SK-N-SH treated with all-trans-retinoic acid at 6 μM for 48 hours (cell line): Measurements from ENCODE around the gene TMEM134.

ENCODE experiments used
- ATAC-seq: fragments of 200-7000 bp; cut with Tn5 transposase; 3 replicates; pipeline ENCODE4 v1.9.1; 2020; ENCODE audit warnings: mild to moderate bottlenecking, moderate library complexity
- ARNTL ChIP-seq: fragments of 450-650 bp; formaldehyde crosslinking; IDR thresholded peaks from 2 replicates; pipeline ENCODE4 v1.5.0; 2020; ENCODE audit warnings: low read depth, mild to moderate bottlenecking, moderate library complexity, borderline replicate concordance
- BACH2 ChIP-seq: fragments of 250-450 bp; sonication (Bioruptor Pico); IDR thresholded peaks from 2 replicates; pipeline ENCODE4 v1.9.0; 2021; ENCODE audit warnings: mild to moderate bottlenecking, borderline replicate concordance
- ESRRG ChIP-seq: fragments of 250-450 bp; sonication (Bioruptor Pico); IDR thresholded peaks from 2 replicates; pipeline ENCODE4 v1.6.1; 2021; ENCODE audit warnings: mild to moderate bottlenecking
- GLIS3 ChIP-seq: fragments of 250-450 bp; sonication (Bioruptor Pico); IDR thresholded peaks from 2 replicates; pipeline ENCODE4 v1.5.0; 2020; ENCODE audit warnings: mild to moderate bottlenecking, moderate library complexity
- ISL1 ChIP-seq: fragments of 250-450 bp; sonication (Bioruptor Pico); IDR thresholded peaks from 2 replicates; pipeline ENCODE4 v2.1.2; 2022; ENCODE audit warnings: mild to moderate bottlenecking, moderate library complexity
- OSR1 ChIP-seq: fragments of 250-450 bp; sonication (Bioruptor Pico); IDR thresholded peaks from 2 replicates; pipeline ENCODE4 v1.8.0; 2022; ENCODE audit warnings: moderate library complexity, mild to moderate bottlenecking, inconsistent platforms
- PATZ1 ChIP-seq: fragments of 250-450 bp; sonication (Bioruptor Pico); IDR thresholded peaks from 2 replicates; pipeline ENCODE4 v1.8.0; 2020; ENCODE audit warnings: mild to moderate bottlenecking, moderate library complexity, borderline replicate concordance
- POU6F1 ChIP-seq: fragments of 250-450 bp; sonication (Bioruptor Pico); IDR thresholded peaks from 2 replicates; pipeline ENCODE4 v1.8.0; 2021; ENCODE audit warnings: low read depth, mild to moderate bottlenecking, moderate library complexity, borderline replicate concordance
- PPARA ChIP-seq: fragments of 250-450 bp; sonication (Bioruptor Pico); IDR thresholded peaks from 2 replicates; pipeline ENCODE4 v1.5.0; 2020; ENCODE audit warnings: mild to moderate bottlenecking, borderline replicate concordance
- RARB ChIP-seq: fragments of 250-450 bp; sonication (Bioruptor Pico); IDR thresholded peaks from 2 replicates; pipeline ENCODE4 v1.8.0; 2021; ENCODE audit warnings: mild to moderate bottlenecking, moderate library complexity
- SNAI2 ChIP-seq: fragments of 250-450 bp; sonication (Bioruptor Pico); IDR thresholded peaks from 2 replicates; pipeline ENCODE4 v1.5.0; 2020; ENCODE audit warnings: mild to moderate bottlenecking, moderate library complexity
- TCF4 ChIP-seq: fragments of 250-450 bp; sonication (Bioruptor Pico); IDR thresholded peaks from 2 replicates; pipeline ENCODE4 v1.8.0; 2021; ENCODE audit warnings: mild to moderate bottlenecking, moderate library complexity, borderline replicate concordance
- TOX ChIP-seq: fragments of 250-450 bp; sonication (Bioruptor Pico); IDR thresholded peaks from 2 replicates; pipeline ENCODE4 v1.8.0; 2021; ENCODE audit warnings: mild to moderate bottlenecking, moderate library complexity, borderline replicate concordance
- TSHZ2 ChIP-seq: fragments of 250-450 bp; sonication (Bioruptor Pico); IDR thresholded peaks from 2 replicates; pipeline ENCODE4 v1.5.0; 2020; ENCODE audit warnings: mild to moderate bottlenecking, moderate library complexity
- ZC3H10 ChIP-seq: fragments of 250-450 bp; sonication (Bioruptor Pico); IDR thresholded peaks from 2 replicates; pipeline ENCODE4 v1.5.1; 2021; ENCODE audit warnings: mild to moderate bottlenecking, moderate library complexity
- ZFP3 ChIP-seq: fragments of 250-450 bp; sonication (Bioruptor Pico); IDR thresholded peaks from 2 replicates; pipeline ENCODE4 v1.5.0; 2020; ENCODE audit warnings: mild to moderate bottlenecking, moderate library complexity
- ZFP30 ChIP-seq: fragments of 450-650 bp; formaldehyde crosslinking; IDR thresholded peaks from 2 replicates; pipeline ENCODE4 v1.5.0; 2022; ENCODE audit warnings: mild to moderate bottlenecking, moderate library complexity
- ZNF70 ChIP-seq: fragments of 450-650 bp; formaldehyde crosslinking; IDR thresholded peaks from 2 replicates; pipeline ENCODE4 v1.5.0; 2020; ENCODE audit warnings: mild to moderate bottlenecking, moderate library complexity
- ZNF8 ChIP-seq: fragments of 450-650 bp; formaldehyde crosslinking; IDR thresholded peaks from 2 replicates; pipeline ENCODE4 v1.5.0; 2020; ENCODE audit warnings: mild to moderate bottlenecking, moderate library complexity
- TF ChIP-seq, protein P1 (sequence below): fragments of 250-450 bp; sonication (Bioruptor Pico); IDR thresholded peaks from 2 replicates; pipeline ENCODE4 v1.5.1; 2021; ENCODE audit warnings: mild to moderate bottlenecking, moderate library complexity
- TF ChIP-seq, protein P2 (sequence below): fragments of 250-450 bp; sonication (Bioruptor Pico); IDR thresholded peaks from 2 replicates; pipeline ENCODE4 v1.5.1; 2020; ENCODE audit warnings: low read depth, mild to moderate bottlenecking, moderate library complexity

TMEM134 gene

GRCh38 chr11:67493548-67494370 lies 24.7 kb upstream of the TMEM134 start (continued):
- TF ChIP-seq, protein P1, sequence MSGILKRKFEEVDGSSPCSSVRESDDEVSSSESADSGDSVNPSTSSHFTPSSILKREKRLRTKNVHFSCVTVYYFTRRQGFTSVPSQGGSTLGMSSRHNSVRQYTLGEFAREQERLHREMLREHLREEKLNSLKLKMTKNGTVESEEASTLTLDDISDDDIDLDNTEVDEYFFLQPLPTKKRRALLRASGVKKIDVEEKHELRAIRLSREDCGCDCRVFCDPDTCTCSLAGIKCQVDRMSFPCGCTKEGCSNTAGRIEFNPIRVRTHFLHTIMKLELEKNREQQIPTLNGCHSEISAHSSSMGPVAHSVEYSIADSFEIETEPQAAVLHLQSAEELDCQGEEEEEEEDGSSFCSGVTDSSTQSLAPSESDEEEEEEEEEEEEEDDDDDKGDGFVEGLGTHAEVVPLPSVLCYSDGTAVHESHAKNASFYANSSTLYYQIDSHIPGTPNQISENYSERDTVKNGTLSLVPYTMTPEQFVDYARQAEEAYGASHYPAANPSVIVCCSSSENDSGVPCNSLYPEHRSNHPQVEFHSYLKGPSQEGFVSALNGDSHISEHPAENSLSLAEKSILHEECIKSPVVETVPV (CRISPR knock-in tag) = no peak

- ATAC-seq = no peak
- TF ChIP-seq RARB (no peak), ZNF8 (CRISPR knock-in tag) (no peak), ARNTL (CRISPR knock-in tag) (no peak), PPARA (no peak), BACH2 (CRISPR knock-in tag) (no peak), ISL1 (CRISPR knock-in tag) (no peak), PATZ1 (CRISPR knock-in tag) (no peak), ZNF70 (CRISPR knock-in tag) (no peak), TOX (no peak), POU6F1 (CRISPR knock-in tag) (no peak), ZFP30 (CRISPR knock-in tag) (no peak), GLIS3 (CRISPR knock-in tag) (no peak), TCF4 (CRISPR knock-in tag) (no peak), ZC3H10 (no peak)
- TF ChIP-seq, protein P2, sequence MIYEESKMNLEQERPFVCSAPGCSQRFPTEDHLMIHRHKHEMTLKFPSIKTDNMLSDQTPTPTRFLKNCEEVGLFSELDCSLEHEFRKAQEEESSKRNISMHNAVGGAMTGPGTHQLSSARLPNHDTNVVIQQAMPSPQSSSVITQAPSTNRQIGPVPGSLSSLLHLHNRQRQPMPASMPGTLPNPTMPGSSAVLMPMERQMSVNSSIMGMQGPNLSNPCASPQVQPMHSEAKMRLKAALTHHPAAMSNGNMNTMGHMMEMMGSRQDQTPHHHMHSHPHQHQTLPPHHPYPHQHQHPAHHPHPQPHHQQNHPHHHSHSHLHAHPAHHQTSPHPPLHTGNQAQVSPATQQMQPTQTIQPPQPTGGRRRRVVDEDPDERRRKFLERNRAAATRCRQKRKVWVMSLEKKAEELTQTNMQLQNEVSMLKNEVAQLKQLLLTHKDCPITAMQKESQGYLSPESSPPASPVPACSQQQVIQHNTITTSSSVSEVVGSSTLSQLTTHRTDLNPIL (CRISPR knock-in tag) = no peak
- TF ChIP-seq, protein P1 (CRISPR knock-in tag) = no peak
Measured at GRCh38 chr11:67492801-67493547, 23.9 kb upstream of the TMEM134 start.

GRCh38 chr11:67492069-67492727 lies 23.1 kb upstream of the TMEM134 start:
- ATAC-seq = 0 out of 3 replicates have a peak, but pooled peaks have one; percentile 5
- TF ChIP-seq ESRRG (CRISPR knock-in tag) (no peak), ISL1 (CRISPR knock-in tag) (no peak), ZFP30 (CRISPR knock-in tag) (no peak), ZFP3 (CRISPR knock-in tag) (no peak), PPARA (no peak), OSR1 (no peak), TSHZ2 (CRISPR knock-in tag) (no peak), TOX (no peak), RARB (no peak), BACH2 (CRISPR knock-in tag) (no peak), GLIS3 (CRISPR knock-in tag) (no peak), SNAI2 (CRISPR knock-in tag) (no peak), ZNF8 (CRISPR knock-in tag) (no peak)
- TF ChIP-seq, protein P2 (CRISPR knock-in tag) = no peak
- TF ChIP-seq, protein P1 (CRISPR knock-in tag) = no peak
